ENCODE results near the gene CCDC170. TPM values are rescaled to one million over a fixed set of nuclear protein-coding genes. Genes with fewer than 3 reads are reported as not detected.

Gene CCDC170
- total RNA-seq, 2 experiments from 2014 or later, result not detected

GRCh38 chr6:151524059-151524458 lies 30.2 kb downstream of the CCDC170 start:
- H3K4me1 Mint-ChIP-seq (ENCODE audit: low read depth), result no peaks in the 10 kb centered on the region
- ATAC-seq (ENCODE audit: poor library complexity), result no peak
- H3K4me1 ChIP-seq (ENCODE audit: insufficient read depth, low read length), result no peaks in the 10 kb centered on the region
- H3K27me3 ChIP-seq (ENCODE audit: control insufficient read depth in 1 of 2, insufficient read depth in 2 of 2, low read length in 2 of 2), result no peaks in the 10 kb centered on the region
- ChIA-PET CTCF (no interaction called here), POLR2A (no interaction called here)
- H3K27me3 Mint-ChIP-seq, result peaks cover 10% of the 10 kb centered on the region
- no peak overlapping the region for H3K4me3 Mint-ChIP-seq
- H3K27ac ChIP-seq (ENCODE audit: low read depth in 1 of 2, low read length in 2 of 2), result no peak overlapping the region
- no peak for DNase-seq
- H3K4me3 ChIP-seq (ENCODE audit: low read length), result no peak overlapping the region
- intact Hi-C loops (cut with DNase I, micrococcal nuclease), result no loop called here
- no peak for TF ChIP-seq CTCF (IDR thresholded peaks at IDR 0.05)
- no peaks in the 10 kb centered on the region for H3K36me3 ChIP-seq (ENCODE audit: insufficient read depth, low read length)
- no peaks in the 10 kb centered on the region for H3K36me3 Mint-ChIP-seq (ENCODE audit: low read depth)
- H3K27ac Mint-ChIP-seq, result no peak overlapping the region
- H3K9me3 Mint-ChIP-seq, result peaks cover 14% of the 10 kb centered on the region
- H3K9me3 ChIP-seq (ENCODE audit: control insufficient read depth in 1 of 2, insufficient read depth in 1 of 2, low read length in 2 of 2), result peaks cover 5 to 15% of the 10 kb centered on the region in 2 experiments

DNA sequence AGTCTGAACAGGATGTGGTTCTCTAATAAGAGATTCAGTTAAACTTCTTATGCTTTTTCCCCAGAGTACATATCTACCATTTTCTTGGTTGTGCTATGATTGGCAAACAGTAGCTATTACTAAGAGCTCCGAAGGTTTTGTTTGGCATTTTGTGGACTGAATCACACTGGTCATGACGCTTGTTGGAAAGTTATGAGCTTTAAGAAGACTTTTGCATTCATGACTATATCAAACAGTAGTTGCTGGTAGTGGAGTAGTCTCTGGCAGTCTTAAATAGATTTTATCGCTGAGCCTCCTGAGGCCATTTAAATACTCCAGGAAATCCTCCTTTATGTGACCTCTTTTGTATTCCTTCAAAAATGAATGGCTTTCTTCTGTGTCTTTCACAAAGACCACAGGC lies 40.8 kb downstream of the CCDC170 start:
- DNase-seq (no peak), ATAC-seq (ENCODE audit: poor library complexity) (no peak)
- Mint-ChIP-seq H3K27me3 (peaks cover 3% of the 10 kb centered on the region), H3K4me1 (ENCODE audit: low read depth) (no peaks in the 10 kb centered on the region), H3K27ac (no peak overlapping the region), H3K9me3 (peaks cover 4% of the 10 kb centered on the region), H3K4me3 (no peak overlapping the region), H3K36me3 (ENCODE audit: low read depth) (no peaks in the 10 kb centered on the region)
- no peak overlapping the region for H3K27ac ChIP-seq (ENCODE audit: low read depth in 1 of 2, low read length in 2 of 2)
- intact Hi-C loops (cut with DNase I, micrococcal nuclease), result no loop called here
- H3K4me3 ChIP-seq (ENCODE audit: low read length), result no peak overlapping the region
- peaks cover 4% of the 10 kb centered on the region in 2 experiments for H3K9me3 ChIP-seq (ENCODE audit: control insufficient read depth in 1 of 2, insufficient read depth in 1 of 2, low read length in 2 of 2)
- H3K36me3 ChIP-seq (ENCODE audit: insufficient read depth, low read length), result no peaks in the 10 kb centered on the region
- H3K27me3 ChIP-seq (ENCODE audit: control insufficient read depth in 1 of 2, insufficient read depth in 2 of 2, low read length in 2 of 2), result peaks cover 0 to under 1% of the 10 kb centered on the region in 2 experiments
- CTCF ChIA-PET, result no interaction called here
- no peak for TF ChIP-seq CTCF (IDR thresholded peaks at IDR 0.05)
- POLR2A ChIA-PET, result no interaction called here
- H3K4me1 ChIP-seq (ENCODE audit: insufficient read depth, low read length), result no peaks in the 10 kb centered on the region

DNA sequence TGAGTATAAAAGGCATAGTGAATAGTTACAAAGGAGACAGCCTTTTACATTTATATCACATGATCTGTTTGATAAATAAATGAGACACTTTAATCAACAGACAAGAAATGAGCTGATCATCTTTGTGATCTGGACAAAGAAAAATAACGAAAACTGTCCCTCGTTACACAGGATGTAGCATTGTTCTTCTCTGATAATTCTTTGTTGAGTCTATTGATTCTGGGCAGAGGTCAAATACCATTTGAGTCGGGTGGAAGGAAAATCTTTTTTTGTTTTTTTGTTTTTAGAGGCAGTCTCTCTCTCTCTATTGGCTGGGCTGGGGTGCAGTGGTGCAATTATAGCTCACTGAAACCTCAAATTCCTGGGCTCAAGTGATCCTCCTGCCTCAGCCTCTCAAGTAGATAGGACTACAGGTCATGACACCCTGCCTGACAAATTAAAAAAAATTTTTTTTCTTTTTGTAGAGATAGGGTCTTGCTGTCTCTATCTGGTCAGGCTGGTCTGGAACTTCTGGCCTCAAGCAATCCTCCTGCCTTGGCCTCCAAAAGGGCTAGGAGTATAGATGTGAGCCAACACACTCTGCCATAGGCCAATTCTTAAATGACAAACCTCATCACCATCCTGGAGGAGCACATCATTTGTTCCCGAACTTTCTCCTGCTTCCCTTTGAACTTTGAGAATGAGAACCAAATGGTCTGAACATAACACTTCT lies 41.8 kb downstream of the CCDC170 start:
- Histone ChIP-seq H3K9me3 (ENCODE audit: control insufficient read depth in 1 of 2, insufficient read depth in 1 of 2, low read length in 2 of 2) (peaks cover 10% of the 10 kb centered on the region in 2 experiments), H3K27ac (ENCODE audit: low read depth in 1 of 2, low read length in 2 of 2) (no peak overlapping the region), H3K4me1 (ENCODE audit: insufficient read depth, low read length) (no peaks in the 10 kb centered on the region), H3K27me3 (ENCODE audit: control insufficient read depth in 1 of 2, insufficient read depth in 2 of 2, low read length in 2 of 2) (no peaks in the 10 kb centered on the region), H3K36me3 (ENCODE audit: insufficient read depth, low read length) (no peaks in the 10 kb centered on the region), H3K4me3 (ENCODE audit: low read length) (no peak overlapping the region)
- Mint-ChIP-seq H3K4me3 (no peak overlapping the region), H3K36me3 (ENCODE audit: low read depth) (no peaks in the 10 kb centered on the region), H3K9me3 (peaks cover 6% of the 10 kb centered on the region), H3K27ac (no peak overlapping the region), H3K27me3 (no peaks in the 10 kb centered on the region), H3K4me1 (ENCODE audit: low read depth) (no peaks in the 10 kb centered on the region)
- TF ChIP-seq CTCF (IDR thresholded peaks at IDR 0.05), result no peak
- intact Hi-C loops (cut with DNase I, micrococcal nuclease), result no loop called here
- ATAC-seq (ENCODE audit: poor library complexity) (no peak), DNase-seq (no peak)
- POLR2A ChIA-PET, result no interaction called here
- CTCF ChIA-PET, result no interaction called here
